Neural progenitor cell (in vitro differentiated cells): ENCODE data around the gene BCAM. TPM values are rescaled to one million over a fixed set of nuclear protein-coding genes. Genes with fewer than 3 reads are reported as not detected.

Experiments used
- DNase-seq: peaks from one replicate; pipeline ENCODE4 v3.0.0-alpha.2; 2016; ENCODE audit warnings: low spot score
- H2AFZ ChIP-seq: fragments of 200-600 bp; sonication (generic); replicated peaks from 2 replicates; pipeline ENCODE4 v1.6.1; 2016; ENCODE audit warnings: antibody characterized with exemption
- H3F3A ChIP-seq: fragments of 200-600 bp; sonication (generic); 2 replicates; pipeline ENCODE4 v1.6.1; 2016; ENCODE audit warnings: antibody characterized with exemption, low read depth
- H3K27ac ChIP-seq: fragments of 200-600 bp; sonication (generic); 2 replicates; pipeline ENCODE4 v1.5.1; 2016; ENCODE audit warnings: mild to moderate bottlenecking
- H3K27me3 ChIP-seq: fragments of 200-600 bp; sonication (generic); 2 replicates; pipeline ENCODE4 v1.6.1; 2016; ENCODE audit warnings: mild to moderate bottlenecking, moderate library complexity
- H3K36me3 ChIP-seq: fragments of 200-600 bp; sonication (generic); 2 replicates; pipeline ENCODE4 v1.5.1; 2016
- H3K4me1 ChIP-seq: fragments of 200-600 bp; sonication (generic); 2 replicates; pipeline ENCODE4 v1.6.1; 2016; ENCODE audit warnings: mixed run types
- H3K4me2 ChIP-seq: fragments of 200-600 bp; sonication (generic); 2 replicates; pipeline ENCODE4 v1.6.1; 2016
- H3K4me3 ChIP-seq: fragments of 200-600 bp; sonication (generic); 2 replicates; pipeline ENCODE4 v1.5.1; 2016
- H3K79me2 ChIP-seq: fragments of 200-600 bp; sonication (generic); 2 replicates; pipeline ENCODE4 v1.6.1; 2016; ENCODE audit warnings: low read depth
- H3K9ac ChIP-seq: fragments of 200-600 bp; sonication (generic); 2 replicates; pipeline ENCODE4 v1.6.1; 2016
- H3K9me3 ChIP-seq: fragments of 200-600 bp; sonication (generic); 2 replicates; pipeline ENCODE4 v1.5.1; 2016; ENCODE audit warnings: low read depth
- H4K20me1 ChIP-seq: fragments of 200-600 bp; sonication (generic); 2 replicates; pipeline ENCODE4 v1.6.1; 2016; ENCODE audit warnings: low read depth
- H3K27ac Mint-ChIP-seq: 3 replicates; pipeline ENCODE4 v1.8.0; 2021; ENCODE audit warnings: mixed read lengths
- H3K27me3 Mint-ChIP-seq: 2 replicates; pipeline ENCODE4 v1.8.0; 2022; ENCODE audit warnings: low read depth, mild to moderate bottlenecking, inconsistent platforms, moderate library complexity, mixed read lengths; ENCODE audit not compliant: insufficient read depth
- H3K36me3 Mint-ChIP-seq: 3 replicates; pipeline ENCODE4 v1.8.0; 2021; ENCODE audit warnings: mixed read lengths
- H3K4me1 Mint-ChIP-seq: 3 replicates; pipeline ENCODE4 v1.8.0; 2021; ENCODE audit warnings: mixed read lengths
- H3K4me3 Mint-ChIP-seq: 3 replicates; pipeline ENCODE4 v1.8.0; 2021; ENCODE audit warnings: mild to moderate bottlenecking, moderate library complexity, mixed read lengths
- H3K9me3 Mint-ChIP-seq: 3 replicates; pipeline ENCODE4 v1.8.0; 2020; ENCODE audit warnings: mixed read lengths
- CTCF ChIP-seq: fragments of 200-600 bp; sonication (generic); IDR thresholded peaks from 2 replicates; pipeline ENCODE4 v1.5.1; 2017; ENCODE audit warnings: antibody characterized with exemption, mild to moderate bottlenecking
- EZH2 ChIP-seq: fragments of 200-600 bp; sonication (generic); IDR thresholded peaks from 2 replicates; pipeline ENCODE4 v1.6.1; 2017; ENCODE audit warnings: antibody characterized with exemption, mild to moderate bottlenecking, moderate library complexity
- EZH2phosphoT487 ChIP-seq: fragments of 200-600 bp; sonication (generic); IDR thresholded peaks from 2 replicates; pipeline ENCODE4 v1.6.1; 2017; ENCODE audit warnings: antibody characterized with exemption
- total RNA-seq: library from RNA; depleted of rRNA; stranded (reverse); fragments of >200 nt; gene quantifications from 2 replicates; pipeline ENCODE4 v1.2.3, GENCODE V29; 2015; ENCODE audit warnings: low replicate concordance

BCAM gene
- total RNA-seq, 1 donor from 2014 or later = 7.1 TPM

DNA sequence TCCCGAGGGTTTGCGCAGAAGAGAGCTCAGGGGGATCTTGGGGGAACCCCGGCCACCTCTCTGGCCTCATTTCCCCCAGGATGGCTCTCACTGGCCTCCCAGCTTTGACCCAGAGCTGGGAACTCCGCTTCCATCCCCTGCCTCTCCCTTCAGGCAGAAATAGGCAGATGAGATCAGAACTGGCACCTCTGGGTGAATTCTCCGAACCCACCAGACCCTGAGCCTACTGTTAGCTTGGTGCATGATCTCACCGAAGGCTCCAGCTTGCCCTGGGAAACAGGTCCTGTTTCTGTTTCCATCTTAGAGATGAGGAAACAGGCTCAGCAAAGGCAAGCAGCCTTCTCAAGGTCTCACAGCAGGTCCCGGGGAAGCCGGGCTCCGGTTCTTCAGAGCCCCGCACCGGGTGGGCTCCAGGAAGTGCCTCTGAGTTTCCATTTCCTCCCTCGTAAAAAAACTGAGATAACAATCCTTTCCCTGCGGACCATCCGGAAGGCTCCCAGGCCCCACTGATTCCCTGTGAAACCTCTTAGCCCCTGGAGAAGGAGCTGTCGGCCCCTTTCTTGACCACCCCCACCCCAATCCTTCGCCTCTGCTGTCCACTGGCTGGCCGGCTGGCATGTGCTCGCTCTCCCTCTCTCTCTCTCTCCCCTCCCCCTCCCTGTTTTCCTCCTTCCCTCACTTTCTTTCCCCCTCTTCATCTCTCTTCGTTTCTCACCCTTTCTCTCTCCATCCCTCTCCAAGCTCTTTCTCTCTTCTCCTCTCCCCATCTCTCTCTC is 39.3 kb downstream of the BCAM start:
- Histone ChIP-seq H3K79me2 (peaks cover 71% of the 10 kb centered on the region), H2AFZ (no peak overlapping the region), H3K4me3 (peak overlapping the region; percentile 95), H3K9ac (peak overlapping the region; percentile 92), H3K27ac (peak overlapping the region; percentile 96), H4K20me1 (peaks cover 64% of the 10 kb centered on the region), H3F3A (peaks cover 31% of the 10 kb centered on the region), H3K9me3 (no peaks in the 10 kb centered on the region), H3K4me1 (peaks cover 22% of the 10 kb centered on the region), H3K27me3 (no peaks in the 10 kb centered on the region), H3K36me3 (no peaks in the 10 kb centered on the region), H3K4me2 (peak overlapping the region; percentile 93)
- Mint-ChIP-seq H3K36me3 (peaks cover 6% of the 10 kb centered on the region), H3K4me3 (peak overlapping the region; percentile 93), H3K27ac (peak overlapping the region; percentile 79), H3K4me1 (peaks cover 26% of the 10 kb centered on the region), H3K9me3 (no peaks in the 10 kb centered on the region), H3K27me3 (no peaks in the 10 kb centered on the region)
- no peak for TF ChIP-seq EZH2phosphoT487
- TF ChIP-seq CTCF = no peak
- no peak for TF ChIP-seq EZH2
- DNase-seq = peak; percentile 67

- H2AFZ ChIP-seq = no peak overlapping the region
- H3K27me3 ChIP-seq = no peaks in the 10 kb centered on the region
- Mint-ChIP-seq H3K27me3 (no peaks in the 10 kb centered on the region), H3K27ac (peak overlapping the region; percentile 72), H3K36me3 (peaks cover 9% of the 10 kb centered on the region), H3K4me1 (peaks cover 26% of the 10 kb centered on the region), H3K9me3 (no peaks in the 10 kb centered on the region), H3K4me3 (peak overlapping the region; percentile 93)
- peak overlapping the region; percentile 93 for H3K4me2 ChIP-seq
- peaks cover 78% of the 10 kb centered on the region for H3K79me2 ChIP-seq
- H3K9me3 ChIP-seq = no peaks in the 10 kb centered on the region
- peak overlapping the region; percentile 96 for H3K27ac ChIP-seq
- H3F3A ChIP-seq = peaks cover 31% of the 10 kb centered on the region
- peak overlapping the region; percentile 92 for H3K9ac ChIP-seq
- peak overlapping the region; percentile 95 for H3K4me3 ChIP-seq
- peaks cover 71% of the 10 kb centered on the region for H4K20me1 ChIP-seq
- no peak for TF ChIP-seq EZH2phosphoT487
- H3K4me1 ChIP-seq = peaks cover 22% of the 10 kb centered on the region
- DNase-seq = peak; percentile 67
- H3K36me3 ChIP-seq = no peaks in the 10 kb centered on the region
Measured at GRCh38 chr19:44848812-44849447, 40.0 kb downstream of the BCAM start.

- no peaks in the 10 kb centered on the region for H3K9me3 ChIP-seq
- H3K79me2 ChIP-seq = peaks cover 93% of the 10 kb centered on the region
- H3K27me3 ChIP-seq = no peaks in the 10 kb centered on the region
- H3K4me3 Mint-ChIP-seq = peak overlapping the region; percentile 30
- H3K4me3 ChIP-seq = peak overlapping the region; percentile 0
- no peak for TF ChIP-seq EZH2phosphoT487
- TF ChIP-seq EZH2 = no peak
- TF ChIP-seq CTCF = no peak
- peaks cover 22% of the 10 kb centered on the region for H3F3A ChIP-seq
- H3K4me1 ChIP-seq = peaks cover 22% of the 10 kb centered on the region
- no peak overlapping the region for H3K27ac ChIP-seq
- peak overlapping the region; percentile 93 for H3K4me2 ChIP-seq
- H3K36me3 Mint-ChIP-seq = peaks cover 9% of the 10 kb centered on the region
- H3K36me3 ChIP-seq = no peaks in the 10 kb centered on the region
- no peak overlapping the region for H3K27ac Mint-ChIP-seq
- no peaks in the 10 kb centered on the region for H3K9me3 Mint-ChIP-seq
- H2AFZ ChIP-seq = no peak overlapping the region
- peaks cover 83% of the 10 kb centered on the region for H4K20me1 ChIP-seq
- H3K9ac ChIP-seq = no peak overlapping the region
- no peak for DNase-seq
- peaks cover 22% of the 10 kb centered on the region for H3K4me1 Mint-ChIP-seq
- H3K27me3 Mint-ChIP-seq = no peaks in the 10 kb centered on the region
Measured at GRCh38 chr19:44850641-44851109, 41.8 kb downstream of the BCAM start.

DNA sequence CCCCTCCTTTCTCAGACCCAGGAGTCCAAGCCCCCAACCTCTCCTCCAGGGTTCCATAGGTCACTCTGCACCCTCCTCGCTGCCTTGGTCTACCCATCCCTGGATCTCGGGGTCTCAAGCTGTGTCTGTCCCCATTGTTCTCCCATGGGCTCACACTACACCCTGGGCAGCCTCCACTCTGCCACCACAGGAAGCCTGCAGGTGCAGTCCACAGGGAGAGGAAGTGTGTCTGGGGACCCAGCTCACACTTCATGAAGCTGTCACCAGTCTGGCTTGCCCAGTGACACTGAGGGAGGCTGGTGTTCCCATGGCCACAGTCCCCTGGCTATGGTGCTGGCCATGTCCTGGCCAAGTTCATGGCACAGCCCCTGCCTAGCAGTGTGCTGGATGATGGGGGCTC is 42.5 kb downstream of the BCAM start:
- peaks cover 12% of the 10 kb centered on the region for H3K36me3 Mint-ChIP-seq
- Histone ChIP-seq H3K9me3 (no peaks in the 10 kb centered on the region), H4K20me1 (peaks cover 90% of the 10 kb centered on the region), H3K4me1 (peaks cover 22% of the 10 kb centered on the region), H3K27ac (no peak overlapping the region), H3K36me3 (no peaks in the 10 kb centered on the region), H3K27me3 (no peaks in the 10 kb centered on the region), H3K4me3 (no peak overlapping the region), H3K79me2 (peaks cover 97% of the 10 kb centered on the region), H3F3A (peaks cover 22% of the 10 kb centered on the region), H3K4me2 (no peak overlapping the region), H2AFZ (no peak overlapping the region), H3K9ac (no peak overlapping the region)
- H3K27me3 Mint-ChIP-seq = peaks cover under 1% of the 10 kb centered on the region
- no peaks in the 10 kb centered on the region for H3K9me3 Mint-ChIP-seq
- H3K27ac Mint-ChIP-seq = no peak overlapping the region
- TF ChIP-seq CTCF = no peak
- no peak for DNase-seq
- peaks cover 22% of the 10 kb centered on the region for H3K4me1 Mint-ChIP-seq
- H3K4me3 Mint-ChIP-seq = peak overlapping the region; percentile 43
